ENCODE results near the gene GNG5. TPM values are rescaled to one million over a fixed set of nuclear protein-coding genes. Genes with fewer than 3 reads are reported as not detected.

The GNG5 gene
- total and polyA plus RNA-seq, 2 experiments from 2014 or later = 71.5 to 674 TPM

DNA sequence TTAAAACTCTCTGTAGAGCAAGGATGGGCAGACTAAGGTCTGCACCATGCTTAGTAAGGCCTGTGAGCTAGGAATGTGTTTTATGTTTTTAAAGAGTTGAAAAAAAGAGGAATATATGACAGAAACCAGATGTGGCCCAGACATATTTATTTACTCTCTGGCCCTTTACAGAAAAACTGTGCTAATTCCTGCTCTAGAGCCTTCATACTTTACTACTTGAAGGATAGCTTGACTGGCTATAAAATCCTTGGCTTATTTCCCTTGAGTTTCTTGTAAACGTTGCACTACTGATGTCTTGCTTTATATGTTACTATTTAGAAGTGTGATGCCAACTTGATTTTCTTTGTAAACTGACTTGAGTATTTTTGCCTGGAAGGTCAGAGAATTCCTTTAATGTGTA, 34.4 kb upstream of the GNG5 start:
- no peaks in the 10 kb centered on the region for H3K27me3 ChIP-seq (ENCODE audit: insufficient read depth)
- H3K4me1 ChIP-seq (ENCODE audit: insufficient read depth) = no peaks in the 10 kb centered on the region
- H3K27me3 Mint-ChIP-seq (ENCODE audit: insufficient read depth, low read depth, poor library complexity) = no peaks in the 10 kb centered on the region
- H3K4me3 ChIP-seq = no peak overlapping the region
- no peaks in the 10 kb centered on the region for H3K79me2 ChIP-seq (replicated peaks; ENCODE audit: insufficient read depth)
- no peak overlapping the region for H3K27ac Mint-ChIP-seq
- H4K20me1 ChIP-seq (replicated peaks; ENCODE audit: insufficient read depth) = no peaks in the 10 kb centered on the region
- ATAC-seq (no peak), DNase-seq (ENCODE audit: low spot score) (no peak)
- no peak overlapping the region for H3K27ac ChIP-seq (ENCODE audit: low read depth)
- TF ChIP-seq POLR2AphosphoS5 (IDR thresholded peaks at IDR 0.05; ENCODE audit: low read depth) = no peak
- TF ChIP-seq ZNF331 (CRISPR knock-in tag; IDR thresholded peaks at IDR 0.05; ENCODE audit: low read depth) = no peak
- TF ChIP-seq JUNB (IDR thresholded peaks at IDR 0.05; ENCODE audit: unreplicated experiment) = no peak
- no peak for TF ChIP-seq CREB1 (CRISPR knock-in tag; IDR thresholded peaks at IDR 0.05; ENCODE audit: low read depth)
- TF ChIP-seq ZNF114 (CRISPR knock-in tag; IDR thresholded peaks at IDR 0.05) = no peak
- TF ChIP-seq, protein P1, sequence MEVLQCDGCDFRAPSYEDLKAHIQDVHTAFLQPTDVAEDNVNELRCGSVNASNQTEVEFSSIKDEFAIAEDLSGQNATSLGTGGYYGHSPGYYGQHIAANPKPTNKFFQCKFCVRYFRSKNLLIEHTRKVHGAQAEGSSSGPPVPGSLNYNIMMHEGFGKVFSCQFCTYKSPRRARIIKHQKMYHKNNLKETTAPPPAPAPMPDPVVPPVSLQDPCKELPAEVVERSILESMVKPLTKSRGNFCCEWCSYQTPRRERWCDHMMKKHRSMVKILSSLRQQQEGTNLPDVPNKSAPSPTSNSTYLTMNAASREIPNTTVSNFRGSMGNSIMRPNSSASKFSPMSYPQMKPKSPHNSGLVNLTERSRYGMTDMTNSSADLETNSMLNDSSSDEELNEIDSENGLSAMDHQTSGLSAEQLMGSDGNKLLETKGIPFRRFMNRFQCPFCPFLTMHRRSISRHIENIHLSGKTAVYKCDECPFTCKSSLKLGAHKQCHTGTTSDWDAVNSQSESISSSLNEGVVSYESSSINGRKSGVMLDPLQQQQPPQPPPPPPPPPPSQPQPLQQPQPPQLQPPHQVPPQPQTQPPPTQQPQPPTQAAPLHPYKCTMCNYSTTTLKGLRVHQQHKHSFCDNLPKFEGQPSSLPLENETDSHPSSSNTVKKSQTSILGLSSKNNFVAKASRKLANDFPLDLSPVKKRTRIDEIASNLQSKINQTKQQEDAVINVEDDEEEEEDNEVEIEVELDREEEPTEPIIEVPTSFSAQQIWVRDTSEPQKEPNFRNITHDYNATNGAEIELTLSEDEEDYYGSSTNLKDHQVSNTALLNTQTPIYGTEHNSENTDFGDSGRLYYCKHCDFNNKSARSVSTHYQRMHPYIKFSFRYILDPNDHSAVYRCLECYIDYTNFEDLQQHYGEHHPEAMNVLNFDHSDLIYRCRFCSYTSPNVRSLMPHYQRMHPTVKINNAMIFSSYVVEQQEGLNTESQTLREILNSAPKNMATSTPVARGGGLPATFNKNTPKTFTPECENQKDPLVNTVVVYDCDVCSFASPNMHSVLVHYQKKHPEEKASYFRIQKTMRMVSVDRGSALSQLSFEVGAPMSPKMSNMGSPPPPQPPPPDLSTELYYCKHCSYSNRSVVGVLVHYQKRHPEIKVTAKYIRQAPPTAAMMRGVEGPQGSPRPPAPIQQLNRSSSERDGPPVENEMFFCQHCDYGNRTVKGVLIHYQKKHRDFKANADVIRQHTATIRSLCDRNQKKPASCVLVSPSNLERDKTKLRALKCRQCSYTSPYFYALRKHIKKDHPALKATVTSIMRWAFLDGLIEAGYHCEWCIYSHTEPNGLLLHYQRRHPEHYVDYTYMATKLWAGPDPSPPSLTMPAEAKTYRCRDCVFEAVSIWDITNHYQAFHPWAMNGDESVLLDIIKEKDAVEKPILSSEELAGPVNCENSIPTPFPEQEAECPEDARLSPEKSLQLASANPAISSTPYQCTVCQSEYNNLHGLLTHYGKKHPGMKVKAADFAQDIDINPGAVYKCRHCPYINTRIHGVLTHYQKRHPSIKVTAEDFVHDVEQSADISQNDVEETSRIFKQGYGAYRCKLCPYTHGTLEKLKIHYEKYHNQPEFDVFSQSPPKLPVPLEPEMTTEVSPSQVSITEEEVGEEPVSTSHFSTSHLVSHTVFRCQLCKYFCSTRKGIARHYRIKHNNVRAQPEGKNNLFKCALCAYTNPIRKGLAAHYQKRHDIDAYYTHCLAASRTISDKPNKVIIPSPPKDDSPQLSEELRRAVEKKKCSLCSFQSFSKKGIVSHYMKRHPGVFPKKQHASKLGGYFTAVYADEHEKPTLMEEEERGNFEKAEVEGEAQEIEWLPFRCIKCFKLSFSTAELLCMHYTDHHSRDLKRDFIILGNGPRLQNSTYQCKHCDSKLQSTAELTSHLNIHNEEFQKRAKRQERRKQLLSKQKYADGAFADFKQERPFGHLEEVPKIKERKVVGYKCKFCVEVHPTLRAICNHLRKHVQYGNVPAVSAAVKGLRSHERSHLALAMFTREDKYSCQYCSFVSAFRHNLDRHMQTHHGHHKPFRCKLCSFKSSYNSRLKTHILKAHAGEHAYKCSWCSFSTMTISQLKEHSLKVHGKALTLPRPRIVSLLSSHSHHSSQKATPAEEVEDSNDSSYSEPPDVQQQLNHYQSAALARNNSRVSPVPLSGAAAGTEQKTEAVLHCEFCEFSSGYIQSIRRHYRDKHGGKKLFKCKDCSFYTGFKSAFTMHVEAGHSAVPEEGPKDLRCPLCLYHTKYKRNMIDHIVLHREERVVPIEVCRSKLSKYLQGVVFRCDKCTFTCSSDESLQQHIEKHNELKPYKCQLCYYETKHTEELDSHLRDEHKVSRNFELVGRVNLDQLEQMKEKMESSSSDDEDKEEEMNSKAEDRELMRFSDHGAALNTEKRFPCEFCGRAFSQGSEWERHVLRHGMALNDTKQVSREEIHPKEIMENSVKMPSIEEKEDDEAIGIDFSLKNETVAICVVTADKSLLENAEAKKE (CRISPR knock-in tag; IDR thresholded peaks at IDR 0.05) = no peak
- TF ChIP-seq EZH2phosphoT487 (IDR thresholded peaks at IDR 0.05; ENCODE audit: unreplicated experiment) = no peak
- no peak for TF ChIP-seq STAT1 (IDR thresholded peaks at IDR 0.05; ENCODE audit: unreplicated experiment)
- TF ChIP-seq, protein P2, sequence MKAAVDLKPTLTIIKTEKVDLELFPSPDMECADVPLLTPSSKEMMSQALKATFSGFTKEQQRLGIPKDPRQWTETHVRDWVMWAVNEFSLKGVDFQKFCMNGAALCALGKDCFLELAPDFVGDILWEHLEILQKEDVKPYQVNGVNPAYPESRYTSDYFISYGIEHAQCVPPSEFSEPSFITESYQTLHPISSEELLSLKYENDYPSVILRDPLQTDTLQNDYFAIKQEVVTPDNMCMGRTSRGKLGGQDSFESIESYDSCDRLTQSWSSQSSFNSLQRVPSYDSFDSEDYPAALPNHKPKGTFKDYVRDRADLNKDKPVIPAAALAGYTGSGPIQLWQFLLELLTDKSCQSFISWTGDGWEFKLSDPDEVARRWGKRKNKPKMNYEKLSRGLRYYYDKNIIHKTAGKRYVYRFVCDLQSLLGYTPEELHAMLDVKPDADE (IDR thresholded peaks at IDR 0.05) = no peak
- no peak for TF ChIP-seq EZH2 (IDR thresholded peaks at IDR 0.05; ENCODE audit: low read depth, unreplicated experiment)
- TF ChIP-seq, protein P3, sequence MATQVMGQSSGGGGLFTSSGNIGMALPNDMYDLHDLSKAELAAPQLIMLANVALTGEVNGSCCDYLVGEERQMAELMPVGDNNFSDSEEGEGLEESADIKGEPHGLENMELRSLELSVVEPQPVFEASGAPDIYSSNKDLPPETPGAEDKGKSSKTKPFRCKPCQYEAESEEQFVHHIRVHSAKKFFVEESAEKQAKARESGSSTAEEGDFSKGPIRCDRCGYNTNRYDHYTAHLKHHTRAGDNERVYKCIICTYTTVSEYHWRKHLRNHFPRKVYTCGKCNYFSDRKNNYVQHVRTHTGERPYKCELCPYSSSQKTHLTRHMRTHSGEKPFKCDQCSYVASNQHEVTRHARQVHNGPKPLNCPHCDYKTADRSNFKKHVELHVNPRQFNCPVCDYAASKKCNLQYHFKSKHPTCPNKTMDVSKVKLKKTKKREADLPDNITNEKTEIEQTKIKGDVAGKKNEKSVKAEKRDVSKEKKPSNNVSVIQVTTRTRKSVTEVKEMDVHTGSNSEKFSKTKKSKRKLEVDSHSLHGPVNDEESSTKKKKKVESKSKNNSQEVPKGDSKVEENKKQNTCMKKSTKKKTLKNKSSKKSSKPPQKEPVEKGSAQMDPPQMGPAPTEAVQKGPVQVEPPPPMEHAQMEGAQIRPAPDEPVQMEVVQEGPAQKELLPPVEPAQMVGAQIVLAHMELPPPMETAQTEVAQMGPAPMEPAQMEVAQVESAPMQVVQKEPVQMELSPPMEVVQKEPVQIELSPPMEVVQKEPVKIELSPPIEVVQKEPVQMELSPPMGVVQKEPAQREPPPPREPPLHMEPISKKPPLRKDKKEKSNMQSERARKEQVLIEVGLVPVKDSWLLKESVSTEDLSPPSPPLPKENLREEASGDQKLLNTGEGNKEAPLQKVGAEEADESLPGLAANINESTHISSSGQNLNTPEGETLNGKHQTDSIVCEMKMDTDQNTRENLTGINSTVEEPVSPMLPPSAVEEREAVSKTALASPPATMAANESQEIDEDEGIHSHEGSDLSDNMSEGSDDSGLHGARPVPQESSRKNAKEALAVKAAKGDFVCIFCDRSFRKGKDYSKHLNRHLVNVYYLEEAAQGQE (IDR thresholded peaks at IDR 0.05; ENCODE audit: unreplicated experiment) = no peak
- TF ChIP-seq NANOG (IDR thresholded peaks at IDR 0.05; ENCODE audit: borderline replicate concordance) = no peak
- TF ChIP-seq, protein P4, sequence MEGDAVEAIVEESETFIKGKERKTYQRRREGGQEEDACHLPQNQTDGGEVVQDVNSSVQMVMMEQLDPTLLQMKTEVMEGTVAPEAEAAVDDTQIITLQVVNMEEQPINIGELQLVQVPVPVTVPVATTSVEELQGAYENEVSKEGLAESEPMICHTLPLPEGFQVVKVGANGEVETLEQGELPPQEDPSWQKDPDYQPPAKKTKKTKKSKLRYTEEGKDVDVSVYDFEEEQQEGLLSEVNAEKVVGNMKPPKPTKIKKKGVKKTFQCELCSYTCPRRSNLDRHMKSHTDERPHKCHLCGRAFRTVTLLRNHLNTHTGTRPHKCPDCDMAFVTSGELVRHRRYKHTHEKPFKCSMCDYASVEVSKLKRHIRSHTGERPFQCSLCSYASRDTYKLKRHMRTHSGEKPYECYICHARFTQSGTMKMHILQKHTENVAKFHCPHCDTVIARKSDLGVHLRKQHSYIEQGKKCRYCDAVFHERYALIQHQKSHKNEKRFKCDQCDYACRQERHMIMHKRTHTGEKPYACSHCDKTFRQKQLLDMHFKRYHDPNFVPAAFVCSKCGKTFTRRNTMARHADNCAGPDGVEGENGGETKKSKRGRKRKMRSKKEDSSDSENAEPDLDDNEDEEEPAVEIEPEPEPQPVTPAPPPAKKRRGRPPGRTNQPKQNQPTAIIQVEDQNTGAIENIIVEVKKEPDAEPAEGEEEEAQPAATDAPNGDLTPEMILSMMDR (conservative IDR thresholded peaks at IDR 0.05; ENCODE audit: low read depth in 2 of 2) = no peak
- H3K36me3 ChIP-seq (ENCODE audit: insufficient read depth) = no peaks in the 10 kb centered on the region
- H3K9me2 ChIP-seq (ENCODE audit: insufficient read depth) = no peaks in the 10 kb centered on the region
- no peak overlapping the region for H3K4me2 ChIP-seq
- H2AFZ ChIP-seq = no peak overlapping the region
- no peaks in the 10 kb centered on the region for H3K9me3 Mint-ChIP-seq
- no peaks in the 10 kb centered on the region for H3K4me1 Mint-ChIP-seq
- H3K4me3 Mint-ChIP-seq = no peak overlapping the region
- no peaks in the 10 kb centered on the region for H3F3A ChIP-seq (replicated peaks; ENCODE audit: low read depth)
- no peaks in the 10 kb centered on the region for H3K36me3 Mint-ChIP-seq (ENCODE audit: low read depth)

Measured in GM23338 (cell line).